Testis (tissue), 3 donors: Measurements from ENCODE around the gene PBXIP1. TPM values are rescaled to one million over a fixed set of nuclear protein-coding genes. Genes with fewer than 3 reads are reported as not detected.
"Not testable (repeated sequence)": the region's sequence is repeated elsewhere in the genome, so short reads cannot be mapped to it uniquely, and the experiment has no call there.

ENCODE experiments used
- DNase-seq: peaks from one replicate; pipeline ENCODE4 v3.0.0-alpha.2; 2019
- H3K27ac ChIP-seq, 2 donors: fragments of 200-600 bp; sonication (generic); one replicate each; pipeline ENCODE4 v1.5.1; 2019
- H3K27me3 ChIP-seq: fragments of 200-600 bp; sonication (generic); one replicate; pipeline ENCODE4 v1.5.1; 2019
- H3K36me3 ChIP-seq: fragments of 200-600 bp; sonication (generic); one replicate; pipeline ENCODE4 v1.5.1; 2017; ENCODE audit warnings: low read depth; ENCODE audit errors: missing control alignments
- H3K4me1 ChIP-seq: fragments of 200-600 bp; sonication (generic); one replicate; pipeline ENCODE4 v1.5.1; 2019
- H3K4me3 ChIP-seq, 2 donors: fragments of 200-600 bp; sonication (generic); one replicate each; pipeline ENCODE4 v1.5.1; 2017 to 2019
- H3K9me3 ChIP-seq: fragments of 200-600 bp; sonication (generic); one replicate; pipeline ENCODE4 v1.5.1; 2017
- CTCF ChIP-seq, 3 experiments: fragments of 450-650 bp in 2 of 3; fragments of 200-600 bp in 1 of 3; sonication (generic) in 1 of 3; IDR thresholded peaks; one replicate each; pipeline ENCODE4 v1.5.1; 2016 to 2019; ENCODE audit warnings: antibody characterized with exemption in 3 of 3, mild to moderate bottlenecking in 2 of 3, moderate library complexity in 1 of 3
- POLR2A ChIP-seq: fragments of 450-650 bp; IDR thresholded peaks from one replicate; pipeline ENCODE4 v1.6.1; 2017; ENCODE audit warnings: antibody characterized with exemption, mild to moderate bottlenecking, moderate library complexity
- WGBS, 2 donors: methylation state at CpG; one replicate each; pipeline ENCODE4 v1.1.5; 2018; 5-methylcytosine and 5-hydroxymethylcytosine counted together
- intact Hi-C: fragments of 100-400 bp; cut with DNase I; formaldehyde crosslinking; loops from one replicate; pipeline ENCODE4 v1.15.1; 2023; ENCODE audit warnings: low total_unique reads
- polyA plus RNA-seq: library from polyadenylated mRNA; stranded (reverse); fragments of 350-450 nt; fragmentation: Illumina TruSeq; extraction: RNeasy Lipid Tissue Mini Kit (QIAGEN cat#74804); gene quantifications from one replicate; pipeline ENCODE4 v1.2.3, GENCODE V29; 2014; ENCODE audit warnings: low read depth, low replicate concordance; ENCODE audit not compliant: insufficient read depth
- total RNA-seq, 2 donors: library from RNA; depleted of rRNA; stranded (reverse); fragments of >200 nt; gene quantifications; one replicate each; pipeline ENCODE4 v1.2.3, GENCODE V29; 2016

PBXIP1 gene
- total and polyA plus RNA-seq, 3 donors from 2014 or later: 84.1 to 111 (median 87.1) TPM

- Histone ChIP-seq H3K9me3 (no peaks in the 10 kb centered on the region), H3K27ac (no peak overlapping the region), H3K4me3 (no peak overlapping the region), H3K4me1 (no peaks in the 10 kb centered on the region), H3K27me3 (no peaks in the 10 kb centered on the region), H3K36me3 (no peaks in the 10 kb centered on the region)
- intact Hi-C loops: no loop called here
- no peak for TF ChIP-seq CTCF (IDR thresholded peaks at IDR 0.05)
- no peak for TF ChIP-seq POLR2A
- DNase-seq: no peak
- WGBS, 2 donors: 89 to 93% methylated on average over 3 of the region's 3 CpGs
Measured at GRCh38 chr1:154989195-154989860, 33.4 kb upstream of the PBXIP1 start.

GRCh38 chr1:154988058-154988954 is 32.4 kb upstream of the PBXIP1 start:
- Histone ChIP-seq H3K9me3 (no peaks in the 10 kb centered on the region), H3K4me1 (peaks cover 5% of the 10 kb centered on the region), H3K36me3 (no peaks in the 10 kb centered on the region), H3K27me3 (no peaks in the 10 kb centered on the region), H3K27ac (no peak overlapping the region), H3K4me3 (no peak overlapping the region)
- intact Hi-C loops: no loop called here
- DNase-seq: no peak
- TF ChIP-seq POLR2A: no peak
- no peak for TF ChIP-seq CTCF (IDR thresholded peaks at IDR 0.05)
- WGBS, 2 donors: 85 to 93% methylated on average over 17 of the region's 17 CpGs

- Histone ChIP-seq H3K36me3 (no peaks in the 10 kb centered on the region), H3K27ac (no peak overlapping the region), H3K27me3 (no peaks in the 10 kb centered on the region), H3K4me1 (peaks cover 9% of the 10 kb centered on the region), H3K4me3 (no peak overlapping the region), H3K9me3 (no peaks in the 10 kb centered on the region)
- no peak for DNase-seq
- TF ChIP-seq CTCF (IDR thresholded peaks at IDR 0.05): no peak
- no peak for TF ChIP-seq POLR2A
- WGBS, 2 donors: 89 to 92% methylated on average over 6 of the region's 6 CpGs
- intact Hi-C loops: no loop called here
Measured at GRCh38 chr1:154987326-154987725, 31.4 kb upstream of the PBXIP1 start.

- WGBS, 2 donors: 82 to 84% methylated on average over 4 of the region's 4 CpGs
- intact Hi-C loops, H3K4me1 ChIP-seq, H3K9me3 ChIP-seq, DNase-seq, H3K27me3 ChIP-seq, H3K36me3 ChIP-seq, H3K4me3 ChIP-seq, H3K27ac ChIP-seq: not testable (repeated sequence)
Measured at GRCh38 chr1:154986736-154987135, 30.8 kb upstream of the PBXIP1 start.

GRCh38 chr1:154983776-154984466 is 28.0 kb upstream of the PBXIP1 start:
- H3K27me3 ChIP-seq: no peaks in the 10 kb centered on the region
- intact Hi-C loops: no loop called here
- H3K36me3 ChIP-seq: no peaks in the 10 kb centered on the region
- TF ChIP-seq CTCF (IDR thresholded peaks at IDR 0.05) (no peak), POLR2A (no peak)
- H3K4me3 ChIP-seq: peak overlapping the region; percentile 46 to 77
- H3K9me3 ChIP-seq: no peaks in the 10 kb centered on the region
- DNase-seq: no peak
- peaks cover 9% of the 10 kb centered on the region for H3K4me1 ChIP-seq
- WGBS, 2 donors: 10 to 14% methylated on average over 16 to 17 of the region's 17 CpGs
- H3K27ac ChIP-seq: no peak overlapping the region
